ENCODE results near the gene XDH.

The XDH gene

DNA sequence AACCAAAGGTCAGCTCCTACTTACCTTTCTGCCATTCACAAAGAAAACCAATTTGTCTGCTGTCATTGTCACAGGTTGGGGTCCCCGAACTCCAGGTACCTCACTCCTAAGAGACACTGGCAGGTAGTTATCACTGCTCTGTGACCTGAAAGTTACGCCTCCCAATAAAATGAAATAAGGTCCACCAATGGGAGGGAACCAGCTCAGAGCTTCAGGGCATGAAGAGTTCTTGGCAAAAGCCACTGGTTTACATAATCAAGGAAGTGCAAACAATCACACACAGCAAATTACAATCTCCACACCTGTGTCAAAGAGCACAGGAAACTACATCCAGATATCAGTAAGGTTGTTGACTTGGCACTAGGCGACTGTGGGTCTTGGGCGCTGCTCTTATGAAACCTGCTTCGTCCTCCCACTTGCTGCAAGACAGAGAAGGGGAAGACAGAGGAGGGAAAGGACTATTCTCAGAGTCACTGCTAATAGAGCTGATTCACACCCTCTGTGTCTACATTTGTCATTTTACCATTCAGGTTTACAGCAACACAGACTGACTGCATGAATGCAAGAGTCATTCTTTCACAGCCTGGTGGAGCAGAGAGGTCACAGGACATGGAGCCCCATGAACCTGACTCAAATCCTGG, at the start of gene XDH:
Gene XDH, minus strand, starts transcription at position 142 of the 641 bp plus-strand sequence. Its CDS starts 76 bp downstream, at position 66.
- no peak for DNase-seq (ENCODE audit: extremely low spot score)
- TF ChIP-seq, protein P1, sequence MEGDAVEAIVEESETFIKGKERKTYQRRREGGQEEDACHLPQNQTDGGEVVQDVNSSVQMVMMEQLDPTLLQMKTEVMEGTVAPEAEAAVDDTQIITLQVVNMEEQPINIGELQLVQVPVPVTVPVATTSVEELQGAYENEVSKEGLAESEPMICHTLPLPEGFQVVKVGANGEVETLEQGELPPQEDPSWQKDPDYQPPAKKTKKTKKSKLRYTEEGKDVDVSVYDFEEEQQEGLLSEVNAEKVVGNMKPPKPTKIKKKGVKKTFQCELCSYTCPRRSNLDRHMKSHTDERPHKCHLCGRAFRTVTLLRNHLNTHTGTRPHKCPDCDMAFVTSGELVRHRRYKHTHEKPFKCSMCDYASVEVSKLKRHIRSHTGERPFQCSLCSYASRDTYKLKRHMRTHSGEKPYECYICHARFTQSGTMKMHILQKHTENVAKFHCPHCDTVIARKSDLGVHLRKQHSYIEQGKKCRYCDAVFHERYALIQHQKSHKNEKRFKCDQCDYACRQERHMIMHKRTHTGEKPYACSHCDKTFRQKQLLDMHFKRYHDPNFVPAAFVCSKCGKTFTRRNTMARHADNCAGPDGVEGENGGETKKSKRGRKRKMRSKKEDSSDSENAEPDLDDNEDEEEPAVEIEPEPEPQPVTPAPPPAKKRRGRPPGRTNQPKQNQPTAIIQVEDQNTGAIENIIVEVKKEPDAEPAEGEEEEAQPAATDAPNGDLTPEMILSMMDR (IDR thresholded peaks at IDR 0.05; ENCODE audit: control extremely low read depth, extremely low read depth, low read depth, missing control alignments), result no peak
- CTCF ChIA-PET, result no interaction called here
- POLR2A ChIA-PET, result no interaction called here

DNA sequence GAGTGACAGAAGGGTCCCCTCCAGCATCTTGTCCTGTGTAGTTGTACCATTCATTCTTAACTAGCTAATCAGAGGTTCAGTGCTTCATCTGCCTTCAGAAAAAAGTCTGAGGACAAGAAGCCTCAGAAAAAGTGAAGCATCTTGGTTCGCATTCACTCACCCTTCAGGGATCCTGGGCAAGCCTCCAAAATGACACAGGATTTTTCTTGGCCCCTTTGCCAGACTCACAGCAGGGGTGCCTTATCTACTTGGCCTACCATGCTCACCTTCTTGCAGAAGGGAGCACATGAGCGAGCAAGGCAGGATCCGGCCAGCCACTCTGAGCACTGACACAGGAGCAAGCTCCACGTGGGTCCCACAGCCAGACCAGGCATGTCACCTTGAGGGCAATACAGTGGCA, 43.1 kb upstream of the XDH start:
- TF ChIP-seq, protein P1 (IDR thresholded peaks at IDR 0.05; ENCODE audit: control extremely low read depth, extremely low read depth, low read depth, missing control alignments), result no peak
- POLR2A ChIA-PET, result no interaction called here
- no peak for DNase-seq (ENCODE audit: extremely low spot score)
- CTCF ChIA-PET, result interaction anchor here (1.9 kb wide), 1 partner anchor 17 kb away, joined by 5 read pairs; no protein-coding TSS in a partner anchor

DNA sequence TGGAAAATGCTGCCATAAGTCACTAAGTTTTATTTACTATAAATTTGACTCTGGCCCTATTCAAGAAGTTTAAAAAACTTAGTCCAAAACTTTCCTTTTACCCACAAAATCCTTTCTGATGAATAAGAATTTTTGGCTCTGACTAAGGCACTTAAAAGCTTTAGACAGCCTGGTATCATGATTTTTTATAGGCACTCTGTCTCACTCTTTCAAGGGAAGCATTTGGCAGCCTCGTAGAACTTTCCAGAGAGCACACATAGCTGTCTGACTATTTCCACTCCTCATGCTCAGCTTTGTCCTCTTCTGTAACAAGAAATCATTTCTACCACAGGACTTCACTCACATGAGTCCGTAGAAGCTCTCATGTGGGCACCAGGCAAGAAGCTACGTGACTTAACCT, 32.3 kb upstream of the XDH start:
- CTCF ChIA-PET, result no interaction called here
- POLR2A ChIA-PET, result no interaction called here
- TF ChIP-seq, protein P1 (IDR thresholded peaks at IDR 0.05; ENCODE audit: control extremely low read depth, extremely low read depth, low read depth, missing control alignments), result no peak
- DNase-seq (ENCODE audit: extremely low spot score), result no peak

DNA sequence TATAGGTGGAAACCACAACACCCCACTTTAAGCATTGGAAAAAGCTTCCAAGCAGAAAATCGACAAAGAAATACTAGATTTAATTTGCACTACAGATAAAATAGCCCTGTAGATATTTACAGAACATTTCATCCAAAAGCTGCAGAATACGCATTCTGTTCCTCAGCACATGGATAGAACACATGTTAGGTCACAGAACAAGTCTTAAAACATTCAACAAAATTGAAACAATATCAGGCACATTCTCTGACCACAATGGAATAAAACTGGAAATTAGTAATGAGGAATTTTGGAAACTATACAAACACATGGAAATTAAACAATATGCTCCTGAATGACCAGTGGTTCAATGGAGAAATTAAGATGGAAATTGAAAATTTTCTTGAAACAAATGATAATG, 27.8 kb upstream of the XDH start:
- TF ChIP-seq, protein P1 (IDR thresholded peaks at IDR 0.05; ENCODE audit: control extremely low read depth, extremely low read depth, low read depth, missing control alignments), result no peak
- POLR2A ChIA-PET, result no interaction called here
- CTCF ChIA-PET, result interaction anchor here (1.3 kb wide), 1 partner anchor 8 kb away, joined by 3 read pairs; no protein-coding TSS in a partner anchor
- DNase-seq (ENCODE audit: extremely low spot score), result no peak

DNA sequence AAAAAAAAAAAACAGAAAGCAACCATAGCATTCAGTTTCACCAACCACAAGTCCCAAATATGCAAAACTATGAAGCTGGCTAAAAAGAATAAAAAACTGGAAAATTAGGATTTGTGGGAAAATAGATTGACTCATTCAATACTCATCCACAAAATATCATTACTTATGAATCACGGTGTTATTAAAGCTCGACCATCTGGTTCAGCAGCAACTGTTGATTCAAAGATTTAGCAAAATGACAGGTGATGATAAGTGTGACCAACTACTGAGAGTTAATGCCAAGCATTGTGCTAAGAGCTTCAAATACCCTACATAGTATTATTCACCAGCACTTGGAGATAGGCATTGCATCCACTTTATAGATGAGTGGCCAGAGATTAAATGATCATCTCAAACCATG, 26.2 kb upstream of the XDH start:
- POLR2A ChIA-PET, result no interaction called here
- DNase-seq (ENCODE audit: extremely low spot score), result no peak
- TF ChIP-seq, protein P1 (IDR thresholded peaks at IDR 0.05; ENCODE audit: control extremely low read depth, extremely low read depth, low read depth, missing control alignments), result no peak
- CTCF ChIA-PET, result interaction anchor here (0.7 to 2.0 kb wide), 3 partner anchors 10 to 17 kb away, joined by 3 to 5 read pairs (median 3); no protein-coding TSS in a partner anchor

DNA sequence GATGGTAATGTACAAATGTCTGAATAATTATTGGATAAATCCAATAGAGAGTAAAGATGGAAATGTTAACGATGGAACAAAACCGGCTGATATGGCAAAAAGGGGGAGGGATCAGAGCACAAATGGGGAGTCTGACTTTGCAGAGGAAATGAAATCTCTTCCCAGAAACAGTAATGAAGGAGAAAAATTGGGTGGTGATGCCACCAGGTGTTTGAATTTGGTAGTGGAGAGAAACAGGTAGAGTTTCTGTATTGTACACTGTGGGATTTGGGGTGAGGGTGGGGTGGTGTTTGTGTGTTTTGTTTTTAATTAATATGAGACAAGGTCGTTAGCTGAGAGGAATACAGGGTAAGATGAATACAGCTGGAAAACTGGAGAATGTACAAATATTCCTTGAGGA, 20.4 kb upstream of the XDH start:
- TF ChIP-seq, protein P1 (IDR thresholded peaks at IDR 0.05; ENCODE audit: control extremely low read depth, extremely low read depth, low read depth, missing control alignments), result no peak
- no peak for DNase-seq (ENCODE audit: extremely low spot score)

More for the DNA sequence above, 20.4 kb upstream of the XDH start:
- POLR2A ChIA-PET, result no interaction called here
- CTCF ChIA-PET, result interaction anchor here (0.7 kb wide), 1 partner anchor 11 kb away, joined by 3 read pairs; no protein-coding TSS in a partner anchor
